Activated CD4-positive, alpha-beta T cell treated with anti-CD3 and anti-CD28 coated beads, Interleukin-2, amount 10 ng/mL, durations not matched to agents 24 days and 14 days (primary cell): ENCODE measurements around the gene LRP5. TPM values are rescaled to one million over a fixed set of nuclear protein-coding genes. Genes with fewer than 3 reads are reported as not detected.
"Not testable (repeated sequence)": the region's sequence is repeated elsewhere in the genome, so short reads cannot be mapped to it uniquely, and the experiment has no call there.

Experiments
- DNase-seq: peaks from one replicate; pipeline ENCODE4 v3.0.0; 2022
- H3K27ac Mint-ChIP-seq: one replicate; pipeline ENCODE4 v1.8.0; 2022; ENCODE audit warnings: mild to moderate bottlenecking, mixed read lengths
- H3K27me3 Mint-ChIP-seq: one replicate; pipeline ENCODE4 v1.8.0; 2022; ENCODE audit warnings: mixed read lengths
- H3K36me3 Mint-ChIP-seq: one replicate; pipeline ENCODE4 v1.8.0; 2022; ENCODE audit warnings: low read depth, mild to moderate bottlenecking, mixed read lengths
- H3K4me1 Mint-ChIP-seq: one replicate; pipeline ENCODE4 v1.8.0; 2021; ENCODE audit warnings: mixed read lengths
- H3K4me3 Mint-ChIP-seq: one replicate; pipeline ENCODE4 v1.8.0; 2022; ENCODE audit warnings: mild to moderate bottlenecking, moderate library complexity, mixed read lengths
- H3K9me3 Mint-ChIP-seq: one replicate; pipeline ENCODE4 v1.8.0; 2021; ENCODE audit warnings: mixed read lengths
- intact Hi-C: fragments of 100-400 bp; cut with micrococcal nuclease; formaldehyde crosslinking; loops from one replicate; pipeline ENCODE4 v1.15.1; 2023
- total RNA-seq: library from RNA; stranded (reverse); gene quantifications from 2 replicates; pipeline ENCODE4 v1.2.3, GENCODE V29; 2022

The LRP5 gene
- total RNA-seq, 1 donor from 2014 or later = 23.8 TPM

GRCh38 chr11:68454767-68455166 lies 142.4 kb downstream of the LRP5 start:
- H3K9me3 Mint-ChIP-seq = no peaks in the 10 kb centered on the region
- H3K4me1 Mint-ChIP-seq = peaks cover 6% of the 10 kb centered on the region
- no peaks in the 10 kb centered on the region for H3K36me3 Mint-ChIP-seq
- no peak overlapping the region for H3K4me3 Mint-ChIP-seq
- DNase-seq = no peak
- intact Hi-C loops = no loop called here
- H3K27ac Mint-ChIP-seq = no peak overlapping the region
- H3K27me3 Mint-ChIP-seq = peaks cover 4% of the 10 kb centered on the region

- peaks cover 1% of the 10 kb centered on the region for H3K36me3 Mint-ChIP-seq
- peaks cover 4% of the 10 kb centered on the region for H3K27me3 Mint-ChIP-seq
- H3K4me3 Mint-ChIP-seq = no peak overlapping the region
- no peak overlapping the region for H3K27ac Mint-ChIP-seq
- no peak for DNase-seq
- intact Hi-C loops = no loop called here
- H3K9me3 Mint-ChIP-seq = no peaks in the 10 kb centered on the region
- H3K4me1 Mint-ChIP-seq = peaks cover 9% of the 10 kb centered on the region
Observed at GRCh38 chr11:68455485-68455884, 143.1 kb downstream of the LRP5 start.

GRCh38 chr11:68457216-68457897 lies 145.0 kb downstream of the LRP5 start:
- intact Hi-C loops = no loop called here
- peaks cover 3% of the 10 kb centered on the region for H3K36me3 Mint-ChIP-seq
- H3K9me3 Mint-ChIP-seq = no peaks in the 10 kb centered on the region
- H3K4me3 Mint-ChIP-seq = no peak overlapping the region
- no peak for DNase-seq
- H3K27ac Mint-ChIP-seq = no peak overlapping the region
- H3K27me3 Mint-ChIP-seq = peaks cover 4% of the 10 kb centered on the region
- peaks cover 13% of the 10 kb centered on the region for H3K4me1 Mint-ChIP-seq

GRCh38 chr11:68457898-68458249 lies 145.5 kb downstream of the LRP5 start:
- Mint-ChIP-seq H3K27me3 (peaks cover 4% of the 10 kb centered on the region), H3K4me3 (no peak overlapping the region), H3K36me3 (peaks cover 7% of the 10 kb centered on the region), H3K27ac (peak overlapping the region; percentile 34), H3K4me1 (peaks cover 18% of the 10 kb centered on the region), H3K9me3 (no peaks in the 10 kb centered on the region)
- no peak for DNase-seq
- intact Hi-C loops = no loop called here

GRCh38 chr11:68458340-68458739 lies 145.9 kb downstream of the LRP5 start:
- H3K9me3 Mint-ChIP-seq, H3K36me3 Mint-ChIP-seq, H3K27ac Mint-ChIP-seq, H3K4me3 Mint-ChIP-seq, H3K27me3 Mint-ChIP-seq, intact Hi-C loops, DNase-seq: not testable (repeated sequence)
- peaks cover 19% of the 10 kb centered on the region for H3K4me1 Mint-ChIP-seq

- peak overlapping the region; percentile 95 for H3K4me3 Mint-ChIP-seq
- peak overlapping the region; percentile 94 for H3K27ac Mint-ChIP-seq
- peaks cover 4% of the 10 kb centered on the region for H3K27me3 Mint-ChIP-seq
- no peaks in the 10 kb centered on the region for H3K9me3 Mint-ChIP-seq
- H3K4me1 Mint-ChIP-seq = peaks cover 35% of the 10 kb centered on the region
- peaks cover 16% of the 10 kb centered on the region for H3K36me3 Mint-ChIP-seq
- intact Hi-C loops = loop anchor here (1.0 to 10.0 kb wide), 5 partner anchors 12 to 428 kb away; partner anchors contain the start of genes CPT1A and NDUFS8
- DNase-seq = peak; percentile 97
Observed at GRCh38 chr11:68459886-68460740, 147.7 kb downstream of the LRP5 start.

GRCh38 chr11:68460741-68461574 lies 148.6 kb downstream of the LRP5 start, which contains the start of gene PPP6R3:
Gene PPP6R3 (plus strand): TSS chr11:68460752. CDS start chr11:68537665, 76,913 bp downstream.
- Mint-ChIP-seq H3K36me3 (peaks cover 20% of the 10 kb centered on the region), H3K4me3 (peak within 1 kb of the TSS; percentile 95), H3K9me3 (no peaks in the 10 kb centered on the region), H3K4me1 (peaks cover 43% of the 10 kb centered on the region), H3K27me3 (peaks cover 3% of the 10 kb centered on the region), H3K27ac (peak within 1 kb of the TSS; percentile 94)
- intact Hi-C loops = loop anchor here (1.0 to 10.0 kb wide), 5 partner anchors 11 to 429 kb away; partner anchors contain the start of genes CPT1A and NDUFS8
- DNase-seq = peak; percentile 74

GRCh38 chr11:68461575-68461917 lies 149.2 kb downstream of the LRP5 start:
- Mint-ChIP-seq H3K27me3 (peaks cover 3% of the 10 kb centered on the region), H3K4me3 (peak overlapping the region; percentile 82), H3K27ac (peak overlapping the region; percentile 92), H3K36me3 (peaks cover 23% of the 10 kb centered on the region), H3K9me3 (no peaks in the 10 kb centered on the region), H3K4me1 (peaks cover 45% of the 10 kb centered on the region)
- intact Hi-C loops = loop anchor here (2.0 to 10.0 kb wide), 4 partner anchors 61 to 429 kb away; partner anchors contain the start of genes CPT1A and NDUFS8
- peak; percentile 74 for DNase-seq

GRCh38 chr11:68463714-68464113 lies 151.3 kb downstream of the LRP5 start:
- Mint-ChIP-seq H3K27ac (peak overlapping the region; percentile 60), H3K9me3 (no peaks in the 10 kb centered on the region), H3K4me3 (peak overlapping the region; percentile 82), H3K36me3 (peaks cover 28% of the 10 kb centered on the region), H3K4me1 (peaks cover 55% of the 10 kb centered on the region), H3K27me3 (no peaks in the 10 kb centered on the region)
- intact Hi-C loops = loop anchor here (5.0 to 10.0 kb wide), 3 partner anchors 59 to 431 kb away; partner anchors contain the start of gene NDUFS8
- no peak for DNase-seq

GRCh38 chr11:68467201-68467834 lies 154.9 kb downstream of the LRP5 start:
- Mint-ChIP-seq H3K27ac (peak overlapping the region; percentile 25), H3K4me1 (peaks cover 81% of the 10 kb centered on the region), H3K27me3 (no peaks in the 10 kb centered on the region), H3K36me3 (peaks cover 41% of the 10 kb centered on the region), H3K9me3 (no peaks in the 10 kb centered on the region), H3K4me3 (peak overlapping the region; percentile 33)
- intact Hi-C loops = loop anchor here (10.0 kb wide), 1 partner anchor 117 kb away; no protein-coding TSS in a partner anchor
- DNase-seq = no peak

- no peaks in the 10 kb centered on the region for H3K9me3 Mint-ChIP-seq
- no peaks in the 10 kb centered on the region for H3K27me3 Mint-ChIP-seq
- peaks cover 39% of the 10 kb centered on the region for H3K36me3 Mint-ChIP-seq
- peak; percentile 73 for DNase-seq
- intact Hi-C loops = loop anchor here (10.0 kb wide), 1 partner anchor 116 kb away; no protein-coding TSS in a partner anchor
- peak overlapping the region; percentile 65 for H3K4me3 Mint-ChIP-seq
- H3K4me1 Mint-ChIP-seq = peaks cover 84% of the 10 kb centered on the region
- peak overlapping the region; percentile 21 for H3K27ac Mint-ChIP-seq
Observed at GRCh38 chr11:68468217-68468828, 155.9 kb downstream of the LRP5 start.

GRCh38 chr11:68469122-68469521 lies 156.7 kb downstream of the LRP5 start:
- no peaks in the 10 kb centered on the region for H3K9me3 Mint-ChIP-seq
- peak overlapping the region; percentile 22 for H3K4me3 Mint-ChIP-seq
- H3K27ac Mint-ChIP-seq = no peak overlapping the region
- H3K27me3 Mint-ChIP-seq = no peaks in the 10 kb centered on the region
- peaks cover 85% of the 10 kb centered on the region for H3K4me1 Mint-ChIP-seq
- intact Hi-C loops = loop anchor here (10.0 kb wide), 1 partner anchor 116 kb away; no protein-coding TSS in a partner anchor
- DNase-seq = no peak
- H3K36me3 Mint-ChIP-seq = peaks cover 40% of the 10 kb centered on the region
